Adrenal gland (tissue), 5 donors: Measurements from ENCODE around the gene ELP1.

Experiments
- POLR2A ChIP-seq, 2 donors: fragments of 450-650 bp; IDR thresholded peaks; one replicate each; pipeline ENCODE4 v1.6.1; 2017; ENCODE audit warnings: antibody characterized with exemption in 2 of 2, mild to moderate bottlenecking in 2 of 2, moderate library complexity in 1 of 2
- TF ChIP-seq, protein P1 (sequence below), 6 experiments: fragments of 450-650 bp in 4 of 6; fragments of 200-600 bp in 2 of 6; sonication (generic) in 1 of 6; IDR thresholded peaks; 1 replicate in 5 of 6; 2 replicates in 1 of 6; pipeline versions ENCODE4 v1.5.1 to v1.8.0; 2016 to 2021; ENCODE audit warnings: antibody characterized with exemption in 6 of 6, mild to moderate bottlenecking in 2 of 6, moderate library complexity in 1 of 6
- donor health status: DM: no; HTN: no; CAD: no.

- TF ChIP-seq, protein P1, sequence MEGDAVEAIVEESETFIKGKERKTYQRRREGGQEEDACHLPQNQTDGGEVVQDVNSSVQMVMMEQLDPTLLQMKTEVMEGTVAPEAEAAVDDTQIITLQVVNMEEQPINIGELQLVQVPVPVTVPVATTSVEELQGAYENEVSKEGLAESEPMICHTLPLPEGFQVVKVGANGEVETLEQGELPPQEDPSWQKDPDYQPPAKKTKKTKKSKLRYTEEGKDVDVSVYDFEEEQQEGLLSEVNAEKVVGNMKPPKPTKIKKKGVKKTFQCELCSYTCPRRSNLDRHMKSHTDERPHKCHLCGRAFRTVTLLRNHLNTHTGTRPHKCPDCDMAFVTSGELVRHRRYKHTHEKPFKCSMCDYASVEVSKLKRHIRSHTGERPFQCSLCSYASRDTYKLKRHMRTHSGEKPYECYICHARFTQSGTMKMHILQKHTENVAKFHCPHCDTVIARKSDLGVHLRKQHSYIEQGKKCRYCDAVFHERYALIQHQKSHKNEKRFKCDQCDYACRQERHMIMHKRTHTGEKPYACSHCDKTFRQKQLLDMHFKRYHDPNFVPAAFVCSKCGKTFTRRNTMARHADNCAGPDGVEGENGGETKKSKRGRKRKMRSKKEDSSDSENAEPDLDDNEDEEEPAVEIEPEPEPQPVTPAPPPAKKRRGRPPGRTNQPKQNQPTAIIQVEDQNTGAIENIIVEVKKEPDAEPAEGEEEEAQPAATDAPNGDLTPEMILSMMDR (IDR thresholded peaks at IDR 0.05): no peak
- no peak for TF ChIP-seq POLR2A (IDR thresholded peaks at IDR 0.05)
These were observed 5.5 kb downstream of the ELP1 start for GRCh38 chr9:108928386-108928785.
